HG03097 (cell line): ENCODE data around the gene TNFSF10.

ENCODE experiments used
- ATAC-seq: cut with Tn5 transposase; IDR thresholded peaks from one replicate; pipeline ENCODE4 v1.9.1; 2021; ENCODE audit not compliant: unreplicated experiment, low FRiP score

The TNFSF10 gene

DNA sequence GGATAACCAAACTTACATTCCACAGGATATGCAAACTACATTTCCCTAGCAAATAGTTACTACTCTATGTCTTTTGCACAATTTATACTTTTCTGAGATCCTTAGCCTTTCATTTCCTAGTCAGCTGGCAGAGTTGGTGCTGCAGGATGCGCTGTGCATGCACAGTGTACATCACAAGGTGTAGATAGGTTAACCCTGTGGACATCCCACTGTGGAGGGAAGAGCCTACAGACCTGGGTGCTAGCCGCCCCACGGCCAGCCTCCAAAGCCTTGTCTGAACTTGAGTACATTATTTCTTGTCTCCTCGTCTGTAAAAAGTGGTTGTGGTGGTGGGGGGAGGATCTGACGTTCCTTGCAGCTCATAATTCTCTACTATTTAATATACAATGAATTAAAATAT, 3.5 kb downstream of the TNFSF10 start:
- no peak for ATAC-seq

DNA sequence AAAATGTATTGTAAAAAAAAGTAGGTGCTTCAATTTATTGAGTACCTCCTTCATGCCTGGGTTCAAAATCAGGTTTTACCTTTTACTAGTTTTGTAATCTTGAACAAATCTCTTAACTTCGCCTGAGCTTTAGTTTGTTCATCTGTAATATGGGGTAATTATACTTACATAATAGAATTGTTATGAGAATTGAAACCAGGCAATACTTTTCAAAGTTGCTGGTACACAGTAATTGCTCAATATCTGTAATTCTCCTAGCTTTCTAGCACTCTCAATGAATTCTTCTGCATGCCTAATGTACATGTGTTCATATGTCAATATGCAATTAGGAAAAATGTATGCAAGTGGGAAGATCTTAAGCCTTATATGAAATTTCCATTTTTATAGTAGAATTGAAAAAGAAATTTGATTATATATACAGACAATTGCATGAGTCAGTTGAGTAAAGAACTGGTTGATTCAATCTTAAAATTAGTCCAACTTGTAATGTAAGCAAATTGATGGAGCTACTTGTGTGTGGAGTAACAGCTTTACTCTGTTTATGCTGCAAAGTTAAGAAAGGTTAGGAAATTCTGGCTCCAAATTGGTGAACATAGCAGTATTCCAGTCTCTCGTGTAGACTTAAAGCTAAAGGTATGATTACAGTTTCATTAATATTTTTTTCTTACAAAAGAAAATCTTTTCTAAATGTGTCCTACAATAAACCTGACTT, 4.1 kb downstream of the TNFSF10 start:
- ATAC-seq: no peak

DNA sequence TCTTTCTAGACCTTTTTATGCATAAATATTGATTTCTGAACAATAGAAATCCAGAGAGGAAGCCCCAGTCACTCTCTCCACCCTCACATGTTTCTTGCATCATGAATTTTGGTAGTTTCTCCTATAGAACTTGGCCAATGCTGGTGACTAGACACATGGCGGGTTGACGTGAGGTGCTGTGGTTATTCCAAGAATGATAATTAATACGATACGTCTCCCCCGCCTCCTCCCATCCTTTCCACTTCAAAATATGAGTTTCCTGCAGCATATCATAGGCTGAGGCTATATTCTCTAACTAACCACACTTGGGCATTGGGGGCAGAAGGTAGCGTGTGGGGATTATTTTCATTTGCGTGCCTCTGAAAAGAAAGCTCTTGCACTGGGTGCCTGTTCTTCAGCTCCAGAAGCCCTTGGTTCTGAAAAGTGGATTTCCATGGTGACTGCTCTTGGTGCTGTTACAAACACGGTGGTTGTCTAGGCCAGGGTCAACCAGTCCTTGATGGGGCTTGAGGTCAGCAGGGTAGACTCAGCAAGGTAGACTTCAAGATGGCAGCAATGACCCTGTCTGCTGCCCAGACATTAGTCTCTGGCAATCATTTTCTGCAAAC, 5.3 kb downstream of the TNFSF10 start:
- ATAC-seq: no peak

DNA sequence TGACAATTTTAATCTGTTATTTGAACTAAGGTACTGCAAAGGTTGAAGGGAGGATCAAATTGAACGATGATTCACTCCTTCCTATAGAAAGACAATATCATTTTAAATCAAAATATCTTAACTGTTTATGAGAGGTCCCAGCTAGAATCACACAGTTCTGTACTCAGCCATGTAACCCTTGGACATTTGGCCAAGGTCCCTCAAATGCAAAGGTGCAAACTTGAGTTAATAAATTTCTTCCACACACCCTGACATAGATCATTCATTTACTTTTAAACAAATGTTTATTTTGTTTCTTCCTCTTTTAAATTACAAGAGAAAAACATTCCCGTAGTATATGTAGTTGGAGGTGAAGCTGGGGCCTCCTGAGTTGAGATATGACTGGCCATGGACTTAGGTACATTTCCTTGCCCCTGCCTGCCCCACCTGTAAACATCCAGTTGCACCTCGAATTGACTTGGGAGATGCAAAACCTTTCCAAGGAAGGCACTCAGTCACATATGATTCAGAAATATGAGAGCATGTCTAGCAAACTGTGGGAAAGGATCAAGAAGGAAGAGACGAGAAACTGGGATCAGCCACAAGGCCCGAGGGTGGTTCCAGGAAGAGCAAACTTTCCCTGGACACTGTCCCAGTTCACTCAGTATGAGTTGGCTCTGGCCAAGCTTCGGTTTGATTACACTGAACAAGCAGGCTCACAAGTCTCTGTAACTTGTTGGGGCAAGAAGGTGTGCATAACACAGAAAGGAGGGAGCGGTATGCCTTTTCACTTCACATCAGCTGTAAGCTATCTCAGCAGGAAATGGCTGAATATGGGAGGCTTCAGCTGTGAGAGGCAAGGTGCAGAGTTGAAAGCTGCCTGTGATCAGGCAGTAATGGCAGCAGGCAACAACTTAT, 6.7 kb downstream of the TNFSF10 start:
- ATAC-seq: no peak

DNA sequence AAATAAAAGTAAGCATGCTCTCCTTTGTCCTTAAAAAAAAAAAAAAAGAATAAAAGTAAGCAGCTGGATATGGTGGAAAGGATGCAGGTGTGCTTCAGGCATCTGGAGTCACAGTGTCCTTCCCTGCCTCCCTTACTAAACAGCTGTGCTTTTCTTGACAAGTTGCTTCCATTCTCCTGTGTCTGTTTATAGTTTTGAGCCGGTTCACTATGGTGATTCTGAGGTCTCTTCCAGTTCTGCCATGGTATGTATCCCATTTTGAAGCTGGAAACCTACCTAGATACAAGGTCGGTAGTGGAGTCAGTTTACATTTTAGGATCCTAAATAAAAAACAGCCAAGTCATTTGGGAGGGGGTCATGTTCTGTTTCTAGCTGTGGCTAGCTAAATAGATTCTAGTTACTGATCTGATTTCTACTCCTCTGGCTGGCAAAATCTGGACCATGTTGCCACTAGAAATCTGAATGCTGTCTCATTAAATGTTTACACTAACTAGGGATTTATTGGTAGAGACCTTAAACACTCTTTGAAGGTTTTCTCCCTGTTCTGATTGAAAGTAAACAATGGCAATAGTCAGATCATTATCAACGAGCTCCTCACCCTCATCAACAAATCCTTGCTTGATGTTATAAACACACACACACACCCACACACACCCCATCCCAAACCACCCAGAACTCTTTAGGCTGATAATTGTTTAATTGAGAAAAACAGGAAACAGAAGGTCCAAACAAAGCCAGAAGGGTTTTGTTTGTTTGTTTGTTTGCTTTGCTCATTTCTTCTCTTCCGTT, 7.9 kb downstream of the TNFSF10 start:
- no peak for ATAC-seq

DNA sequence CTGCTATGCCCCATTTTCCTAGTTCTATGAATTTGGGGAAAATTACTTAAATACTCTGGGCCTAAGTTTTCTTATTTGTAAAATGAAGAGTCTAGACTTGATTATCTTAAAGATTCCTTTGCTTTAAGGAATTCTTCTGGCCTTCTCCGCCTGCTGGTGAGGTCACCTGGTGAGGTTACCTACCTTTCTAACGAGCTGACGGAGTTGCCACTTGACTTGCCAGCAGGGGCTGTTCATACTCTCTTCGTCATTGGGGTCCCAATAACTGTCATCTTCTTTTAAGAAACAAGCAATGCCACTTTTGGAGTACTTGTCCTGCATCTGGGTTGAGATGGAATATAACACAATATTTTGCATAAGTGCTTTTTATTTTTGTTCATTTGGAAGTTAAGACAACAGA, 8.6 kb downstream of the TNFSF10 start:
- no peak for ATAC-seq

DNA sequence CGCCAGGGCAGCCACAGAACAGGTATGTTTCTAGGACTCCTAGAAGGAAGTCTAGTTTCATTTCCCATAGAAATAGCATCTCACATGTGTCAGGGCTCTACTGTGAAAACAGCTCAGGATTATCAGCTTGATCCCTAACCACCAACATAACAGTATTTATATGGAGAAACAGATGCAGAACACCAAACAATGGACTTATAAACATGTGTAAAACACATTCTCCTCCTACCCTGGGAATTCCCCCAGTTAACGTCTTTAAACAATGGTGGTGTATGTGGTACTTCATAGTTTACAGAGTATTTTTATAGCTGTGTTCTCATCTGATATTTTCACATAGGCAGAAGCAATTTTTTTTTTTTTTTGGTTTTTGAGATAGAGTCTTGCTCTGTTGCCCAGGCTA, 9.7 kb downstream of the TNFSF10 start:
- no peak for ATAC-seq

DNA sequence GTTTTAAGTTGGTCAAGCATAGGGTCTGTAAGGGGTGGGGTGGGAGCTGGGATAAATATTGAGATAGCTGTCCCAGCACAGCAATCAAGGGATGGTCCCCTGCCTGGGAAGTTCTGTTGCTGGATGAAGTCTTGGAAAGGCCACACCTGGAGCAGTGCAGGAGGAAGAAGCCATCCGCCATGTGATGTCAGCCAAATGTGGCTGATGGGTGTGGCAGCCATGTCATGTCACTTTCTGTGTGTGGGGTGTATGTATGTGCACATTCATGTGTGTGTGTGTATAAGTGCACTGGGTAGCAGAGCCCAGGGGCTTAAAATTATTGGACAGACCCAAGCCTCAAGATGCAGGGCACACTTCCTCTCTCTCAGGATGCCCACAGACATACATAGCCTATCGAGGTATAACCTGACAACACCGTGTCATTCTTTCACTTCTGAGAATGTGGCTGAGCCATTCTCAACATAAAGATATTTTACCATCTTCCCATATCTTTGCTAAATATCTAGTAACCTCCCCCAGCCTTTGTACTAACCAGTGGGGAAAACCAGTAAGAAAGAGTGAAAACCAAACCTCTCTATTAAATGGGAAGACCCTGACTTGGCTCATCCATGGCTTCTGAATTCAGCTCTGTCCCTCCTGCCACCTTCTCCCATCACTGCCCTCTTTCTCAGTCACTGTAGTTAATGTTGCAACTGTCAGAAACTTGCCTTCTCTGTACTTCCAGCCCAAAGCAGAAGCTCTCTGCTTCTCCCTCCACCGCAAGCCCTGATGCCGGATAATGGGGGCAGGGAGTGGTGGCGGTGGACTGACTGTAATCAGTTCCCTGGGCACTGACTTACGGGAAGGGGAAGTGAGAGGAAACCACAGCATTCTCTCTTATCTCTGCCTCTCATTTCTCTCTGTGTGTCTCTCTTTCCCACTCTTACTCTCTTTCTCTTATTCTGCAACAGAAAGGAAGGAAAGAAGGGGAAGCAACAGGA, 11.2 kb downstream of the TNFSF10 start:
- peak; percentile 71 for ATAC-seq

DNA sequence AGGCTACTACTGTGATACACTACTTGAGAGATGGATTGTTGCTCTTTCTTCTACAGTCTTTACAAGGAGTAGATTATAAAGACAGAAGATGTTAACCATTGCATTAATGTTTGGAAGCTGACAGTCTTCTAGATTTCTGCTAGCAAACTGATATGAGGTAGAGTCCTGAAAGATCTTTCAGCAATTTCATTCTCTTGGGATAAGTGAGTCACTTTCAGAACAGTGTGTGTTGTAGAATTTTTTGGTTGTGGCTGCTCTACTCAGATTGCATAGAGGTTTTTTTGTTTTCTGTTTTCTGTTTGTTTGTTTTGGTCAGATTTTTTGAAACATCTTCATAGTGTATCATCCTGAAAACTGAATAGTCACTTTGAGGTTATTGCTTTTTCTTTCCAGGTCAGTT, 17.1 kb downstream of the TNFSF10 start:
- no peak for ATAC-seq

DNA sequence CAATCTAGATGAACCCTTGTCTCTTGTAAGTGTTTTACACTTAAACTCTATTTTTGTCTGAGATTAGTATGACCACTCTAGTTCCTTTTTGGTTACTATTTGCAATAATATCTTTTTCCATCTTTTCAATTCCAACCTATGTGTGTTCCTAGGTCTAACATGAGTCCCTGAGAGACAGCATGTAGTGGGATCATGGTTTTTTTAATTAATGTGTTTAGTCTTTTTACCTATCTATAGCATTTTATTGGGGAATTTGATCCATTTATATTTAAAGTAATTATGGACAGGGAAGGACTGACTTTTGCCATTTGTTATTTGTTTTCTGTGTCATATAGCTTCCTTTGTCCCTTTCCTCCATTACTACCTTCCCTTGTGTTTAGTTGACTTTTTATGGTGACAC, 21.7 kb downstream of the TNFSF10 start:
- no peak for ATAC-seq

DNA sequence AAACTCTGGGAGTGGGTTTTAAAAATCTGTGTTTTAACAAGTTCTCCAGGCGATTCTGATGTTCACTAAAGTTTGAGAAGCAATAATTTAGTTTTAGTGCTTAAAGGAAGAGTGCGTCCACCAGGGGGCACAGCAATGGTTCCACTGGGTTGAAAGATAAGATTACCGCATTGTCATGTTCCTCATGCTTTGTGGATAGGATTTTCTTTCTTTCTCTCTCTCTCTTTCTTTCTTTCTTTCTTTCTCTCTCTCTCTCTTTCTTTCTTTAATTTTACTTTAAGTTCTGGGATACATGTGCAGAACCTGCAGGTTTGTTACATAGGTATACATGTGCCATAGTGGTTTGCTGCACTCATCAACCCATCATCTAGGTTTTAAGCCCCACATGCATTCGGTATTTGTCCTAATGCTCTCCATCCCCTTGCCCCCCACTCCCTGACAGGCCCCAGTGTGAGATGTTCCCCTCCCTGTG, 33.0 kb downstream of the TNFSF10 start:
- peak; percentile 63 for ATAC-seq

DNA sequence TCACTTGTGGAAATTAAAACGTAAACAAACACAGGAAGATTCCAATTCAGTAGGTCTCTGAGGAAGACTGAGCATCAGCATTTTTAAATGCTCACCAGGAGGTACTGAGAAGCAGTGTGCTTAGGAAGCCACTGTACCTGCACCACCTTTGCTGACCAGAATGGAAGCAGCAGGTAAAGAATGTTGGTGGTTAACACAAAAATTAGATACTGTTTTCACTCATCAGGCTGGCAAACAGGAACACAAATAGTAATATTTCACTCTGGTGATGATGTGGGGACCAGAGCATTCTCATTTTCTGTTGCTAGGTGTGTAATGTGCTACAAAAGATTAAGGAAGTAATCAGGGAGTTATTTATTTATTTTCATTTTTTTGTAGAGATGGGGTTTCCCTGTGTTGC, 45.1 kb downstream of the TNFSF10 start:
- no peak for ATAC-seq

DNA sequence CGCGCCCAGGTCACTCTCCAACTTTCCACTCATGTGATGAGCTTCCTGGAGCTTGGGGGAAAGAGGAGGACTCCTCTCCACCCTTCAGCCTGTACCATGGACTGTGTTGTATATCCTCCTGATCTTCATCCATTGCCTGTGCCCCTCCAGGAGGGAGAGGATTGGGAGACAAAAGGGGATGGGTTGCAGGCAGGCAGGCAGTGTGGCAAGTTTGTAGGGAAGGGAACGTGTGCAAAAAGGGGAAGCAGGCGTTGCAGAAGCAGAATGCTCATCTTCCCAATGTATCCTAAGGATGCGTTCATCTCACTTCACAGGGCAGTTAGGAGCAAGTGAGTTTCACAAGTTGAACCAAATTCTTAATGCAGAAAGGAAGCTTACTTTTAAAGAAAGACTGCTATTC, 46.9 kb downstream of the TNFSF10 start:
- ATAC-seq: no peak

DNA sequence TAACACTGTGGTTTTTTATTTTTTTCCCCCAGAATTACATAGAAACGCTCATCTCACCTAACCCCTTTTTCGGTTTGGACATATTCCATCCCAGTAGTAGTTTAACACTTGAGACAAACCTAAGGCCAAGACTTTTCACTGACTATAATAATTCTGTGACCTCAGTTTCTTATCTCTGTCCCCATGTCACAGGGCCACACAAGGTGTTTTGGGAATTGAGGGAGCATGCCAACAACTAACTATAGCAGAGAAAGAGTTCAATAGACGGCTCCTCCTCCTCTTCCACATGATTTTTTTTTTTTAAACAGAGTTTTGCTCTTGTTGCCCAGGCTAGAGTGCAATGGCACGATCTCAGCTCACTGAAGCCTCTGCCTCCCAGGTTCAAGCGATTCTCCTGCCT, 47.5 kb downstream of the TNFSF10 start:
- ATAC-seq: no peak

DNA sequence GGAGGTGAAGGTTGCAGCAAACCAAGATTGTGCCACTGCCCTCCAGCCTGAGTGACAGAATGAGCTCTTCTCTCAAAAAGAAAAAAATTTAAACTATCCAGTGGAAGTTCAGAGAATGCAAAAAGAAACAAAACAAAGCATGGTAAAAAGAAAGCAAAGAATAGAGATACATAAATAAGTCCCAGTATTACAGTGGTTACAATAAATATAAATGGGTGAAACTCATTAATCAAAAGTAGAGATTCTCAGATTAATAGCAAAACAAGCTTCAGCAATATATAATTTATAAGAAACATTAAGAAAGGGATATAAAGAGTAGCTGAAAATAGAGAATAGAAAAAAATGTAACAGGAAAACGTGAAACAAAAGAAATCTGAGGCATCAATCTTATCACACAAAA, 51.3 kb downstream of the TNFSF10 start:
- ATAC-seq: no peak

DNA sequence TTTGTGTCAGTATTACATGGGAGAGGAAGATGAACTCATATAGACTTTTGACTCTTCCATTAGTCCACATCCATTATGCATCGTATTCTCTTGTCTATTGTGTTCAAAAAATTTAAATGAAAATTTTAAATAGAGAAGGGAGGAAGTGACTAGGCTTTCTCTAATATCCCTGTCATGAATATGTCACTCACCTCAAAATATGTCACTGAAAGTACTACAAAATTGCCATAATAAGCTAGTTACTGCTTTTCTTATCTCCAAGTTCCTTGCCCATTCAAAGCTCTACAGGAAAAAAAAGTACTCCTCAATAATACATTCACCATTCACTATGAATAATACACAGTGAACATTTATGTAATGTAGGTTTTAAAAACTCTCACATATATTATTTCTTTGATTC, 52.6 kb downstream of the TNFSF10 start:
- ATAC-seq: no peak

DNA sequence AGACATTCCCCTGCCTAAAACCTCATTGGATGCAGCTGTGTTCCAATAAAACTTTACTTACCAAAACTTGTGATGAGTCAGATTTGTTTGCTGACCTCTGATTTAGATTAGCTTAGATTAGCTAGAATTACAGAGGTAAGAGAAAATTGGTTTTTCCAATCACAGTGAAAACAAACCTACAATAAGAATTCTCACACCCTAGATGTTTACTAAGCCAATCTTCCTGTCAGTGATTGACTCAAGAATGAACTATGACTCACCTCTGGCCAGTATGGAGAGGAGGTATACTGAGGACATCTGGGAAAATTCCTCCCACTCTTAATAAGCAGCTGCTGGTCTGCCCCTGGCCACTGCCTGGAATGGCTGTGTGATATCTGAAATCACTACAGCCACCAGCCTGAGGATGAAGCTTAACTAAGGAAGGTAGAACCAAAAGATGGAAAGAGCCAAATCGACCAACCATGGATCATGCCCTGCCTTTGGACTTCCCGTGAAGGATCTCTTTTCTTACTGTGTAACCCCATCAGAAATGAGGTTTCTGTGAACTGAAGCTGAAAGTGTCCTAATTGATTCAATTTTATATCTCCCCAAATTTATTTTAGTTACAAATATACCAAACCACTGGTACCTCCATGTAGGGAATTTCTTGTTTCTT, 55.9 kb downstream of the TNFSF10 start:
- ATAC-seq: no peak

DNA sequence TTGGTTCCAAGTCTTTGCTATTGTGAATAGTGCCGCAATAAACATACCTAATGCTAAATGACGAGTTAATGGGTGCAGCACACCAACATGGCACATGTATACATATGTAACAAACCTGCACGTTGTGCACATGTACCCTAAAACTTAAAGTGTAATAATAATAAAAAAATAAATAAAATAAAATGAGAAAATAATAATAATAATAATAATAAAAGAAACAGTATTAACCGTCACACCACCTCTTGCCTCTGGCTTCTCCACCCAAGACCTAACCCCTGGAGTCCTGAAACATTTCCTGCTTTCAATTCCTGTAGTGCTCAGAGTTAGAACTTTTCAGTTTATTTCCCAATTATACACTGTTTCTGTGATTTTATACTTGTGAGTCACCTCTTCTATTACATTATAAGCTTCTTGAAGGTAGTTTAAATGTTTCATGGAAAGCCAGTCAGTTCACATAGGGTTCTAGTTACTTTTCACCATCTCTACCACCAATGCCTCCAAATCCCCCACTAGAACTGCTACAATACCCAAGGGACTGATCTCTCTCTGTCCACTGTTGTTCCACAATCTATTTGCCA, 56.6 kb downstream of the TNFSF10 start:
- no peak for ATAC-seq

DNA sequence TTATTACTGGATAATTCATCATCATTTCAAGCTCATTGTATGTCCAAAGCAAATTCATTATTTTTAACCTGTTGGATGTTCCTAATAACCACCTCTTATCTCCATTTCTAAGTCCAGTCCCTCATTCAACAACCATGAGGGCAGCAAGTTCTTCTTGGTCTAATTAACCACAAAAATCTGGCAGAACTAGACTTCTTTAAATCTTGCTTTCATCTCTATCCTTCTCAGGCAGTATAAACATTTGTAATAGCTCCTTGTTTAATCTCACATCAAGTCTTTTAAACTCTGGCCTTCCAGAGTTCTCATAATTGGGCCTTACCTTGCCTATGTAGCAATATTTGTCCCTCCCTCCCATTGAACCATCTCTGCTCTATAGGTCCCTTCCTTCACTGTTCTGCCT, 57.9 kb downstream of the TNFSF10 start:
- no peak for ATAC-seq
